ENCODE measurements around the gene RPL36. TPM values are rescaled to one million over a fixed set of nuclear protein-coding genes. Genes with fewer than 3 reads are reported as not detected.
A peak's percentile ranks its signal among the peaks of the same experiment; 100 is the strongest.

RPL36 gene
- total RNA-seq, 1 experiment from 2014 or later, result 951 TPM

- no peaks in the 10 kb centered on the region for H3K9me3 Mint-ChIP-seq (ENCODE audit: unreplicated experiment)
- no peaks in the 10 kb centered on the region for H3K4me1 Mint-ChIP-seq (ENCODE audit: low read depth, unreplicated experiment)
- CTCF ChIA-PET, result no interaction called here
- intact Hi-C loops (cut with micrococcal nuclease; ENCODE audit: unreplicated experiment), result no loop called here
- peak overlapping the region; percentile 93 for H3K27ac Mint-ChIP-seq (ENCODE audit: unreplicated experiment)
- no peaks in the 10 kb centered on the region for H3K27me3 Mint-ChIP-seq (ENCODE audit: insufficient read depth, unreplicated experiment)
- peak overlapping the region; percentile 98 for H3K4me3 ChIP-seq (ENCODE audit: low read depth, low read length)
- DNase-seq, result no peak
- no peak for TF ChIP-seq CTCF (IDR thresholded peaks at IDR 0.05; ENCODE audit: insufficient read depth in 1 of 2, low read depth in 1 of 2, low read length in 1 of 2, severe bottlenecking in 1 of 2, unreplicated experiment in 1 of 2)
- peaks cover 1% of the 10 kb centered on the region; the same call in 1 of the 2 replicates for H3K36me3 ChIP-seq (ENCODE audit: control insufficient read depth, insufficient read depth, low read length)
- POLR2A ChIA-PET, result interaction anchor here (0.6 to 1.3 kb wide), 6 partner anchors 15 to 86 kb away, joined by 3 to 14 read pairs (median 6); partner anchors contain the start of gene RPL36
- H3K36me3 Mint-ChIP-seq (ENCODE audit: insufficient read depth, unreplicated experiment), result peaks cover 69% of the 10 kb centered on the region
- BruUV-seq (replicated peaks), result no TSS peak
- H3K27me3 ChIP-seq (replicated peaks; ENCODE audit: control insufficient read depth, insufficient read depth, low read length), result no peaks in the 10 kb centered on the region
- peak overlapping the region; percentile 84 for H3K4me3 Mint-ChIP-seq (ENCODE audit: unreplicated experiment)
- no peaks in the 10 kb centered on the region for H3K9me3 ChIP-seq
- H3K4me1 ChIP-seq, result no peaks in the 10 kb centered on the region
Measured at GRCh38 chr19:5718037-5718578, 28.0 kb downstream of the RPL36 start.

DNA sequence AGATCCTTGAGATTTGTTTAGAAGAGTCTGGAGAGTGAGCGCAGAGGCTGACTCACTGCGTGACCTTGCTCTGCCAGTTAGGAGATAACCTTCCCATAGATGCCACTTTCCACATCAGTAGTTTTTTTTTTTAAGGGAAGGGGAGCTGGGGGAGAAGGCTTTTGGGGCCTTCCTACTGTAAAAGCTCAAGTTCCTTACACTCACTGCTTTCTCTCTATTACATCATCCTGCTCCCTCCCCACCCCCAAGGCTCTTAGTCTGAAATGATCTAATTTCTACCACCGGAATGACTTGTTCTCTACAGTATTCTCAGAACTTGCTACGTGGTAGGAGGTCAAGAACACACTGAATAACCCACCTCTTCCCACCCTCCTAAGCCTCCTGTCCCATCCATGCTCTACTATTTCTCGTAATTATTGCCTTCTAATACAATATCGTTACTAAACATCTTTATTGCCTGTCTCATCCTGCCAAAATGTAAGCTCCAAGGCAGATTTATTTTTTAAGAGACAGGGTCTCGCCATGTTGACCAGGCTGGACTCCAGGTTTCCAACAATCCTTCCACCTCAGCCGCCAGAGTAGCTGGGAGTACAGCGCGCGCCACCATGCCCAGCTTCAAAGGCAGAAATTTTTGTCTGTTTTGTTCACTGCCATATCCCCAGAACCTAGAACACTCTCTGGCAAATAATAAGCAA lies 28.6 kb downstream of the RPL36 start:
- Mint-ChIP-seq H3K9me3 (ENCODE audit: unreplicated experiment) (no peaks in the 10 kb centered on the region), H3K27me3 (ENCODE audit: insufficient read depth, unreplicated experiment) (no peaks in the 10 kb centered on the region), H3K27ac (ENCODE audit: unreplicated experiment) (peak overlapping the region; percentile 93), H3K4me1 (ENCODE audit: low read depth, unreplicated experiment) (no peaks in the 10 kb centered on the region), H3K36me3 (ENCODE audit: insufficient read depth, unreplicated experiment) (peaks cover 63% of the 10 kb centered on the region), H3K4me3 (ENCODE audit: unreplicated experiment) (peak overlapping the region; percentile 84)
- H3K4me3 ChIP-seq (ENCODE audit: low read depth, low read length), result peak overlapping the region; percentile 98
- no peaks in the 10 kb centered on the region for H3K4me1 ChIP-seq
- BruUV-seq (replicated peaks), result TSS peak; percentile 100
- ChIA-PET CTCF (interaction anchor here (1.1 kb wide), 1 partner anchor 55 kb away, joined by 6 read pairs; no protein-coding TSS in a partner anchor), POLR2A (interaction anchor here (0.6 to 1.3 kb wide), 5 partner anchors 15 to 85 kb away, joined by 3 to 10 read pairs (median 5); partner anchors contain the start of gene RPL36)
- no peaks in the 10 kb centered on the region for H3K27me3 ChIP-seq (replicated peaks; ENCODE audit: control insufficient read depth, insufficient read depth, low read length)
- intact Hi-C loops (cut with micrococcal nuclease; ENCODE audit: unreplicated experiment), result no loop called here
- H3K36me3 ChIP-seq (ENCODE audit: control insufficient read depth, insufficient read depth, low read length), result peaks cover 1% of the 10 kb centered on the region; the same call in 1 of the 2 replicates
- peak in 1 of 2 experiments; percentile 75 for DNase-seq
- TF ChIP-seq CTCF (IDR thresholded peaks at IDR 0.05; ENCODE audit: insufficient read depth in 1 of 2, low read depth in 1 of 2, low read length in 1 of 2, severe bottlenecking in 1 of 2, unreplicated experiment in 1 of 2), result no peak
- no peaks in the 10 kb centered on the region for H3K9me3 ChIP-seq

DNA sequence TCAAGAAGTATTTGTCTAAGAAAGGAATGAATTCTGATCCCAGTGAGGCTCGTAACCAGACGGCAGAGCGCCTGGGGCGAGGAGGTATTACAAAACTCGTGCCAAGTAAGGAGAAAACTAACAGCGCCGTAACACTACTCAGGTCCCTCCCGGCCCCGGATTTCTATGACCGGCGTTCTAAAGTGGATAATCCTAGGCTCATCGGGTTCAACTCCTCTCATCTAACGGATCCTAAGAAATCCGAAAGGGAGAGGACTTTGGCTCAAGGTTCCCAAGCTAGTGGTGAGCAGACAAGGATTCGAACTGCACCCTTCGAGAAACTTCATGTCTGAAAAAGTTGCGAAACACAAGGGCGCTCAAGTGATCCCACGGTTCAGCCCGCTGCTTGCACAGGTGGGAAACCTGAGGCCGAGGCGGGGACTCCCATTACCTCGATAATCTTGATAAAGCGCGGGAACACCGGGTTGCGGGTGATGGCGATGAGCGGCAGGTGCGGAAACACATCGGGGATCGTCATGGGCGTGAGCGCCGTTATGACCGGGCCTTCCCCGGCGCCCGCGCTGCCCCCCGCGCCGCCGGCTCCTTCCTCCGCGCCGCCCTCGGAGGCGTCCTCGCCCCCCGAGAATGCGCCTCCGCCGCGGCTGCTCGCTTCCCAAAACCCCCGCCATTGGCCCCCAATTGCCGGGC lies 29.3 kb downstream of the RPL36 start:
- H3K4me3 ChIP-seq (ENCODE audit: low read depth, low read length), result peak overlapping the region; percentile 98
- POLR2A ChIA-PET, result interaction anchor here (0.7 to 1.3 kb wide), 7 partner anchors 23 to 185 kb away, joined by 3 to 24 read pairs (median 8); partner anchors contain the start of genes NDUFA11 and RPL36
- CTCF ChIA-PET, result interaction anchor here (1.0 to 1.1 kb wide), 2 partner anchors 55 to 85 kb away, joined by 4 to 6 read pairs; no protein-coding TSS in a partner anchor
- no peaks in the 10 kb centered on the region for H3K27me3 ChIP-seq (replicated peaks; ENCODE audit: control insufficient read depth, insufficient read depth, low read length)
- no peaks in the 10 kb centered on the region for H3K27me3 Mint-ChIP-seq (ENCODE audit: insufficient read depth, unreplicated experiment)
- H3K36me3 Mint-ChIP-seq (ENCODE audit: insufficient read depth, unreplicated experiment), result peaks cover 56% of the 10 kb centered on the region
- peak in 1 of 2 experiments; percentile 22 for DNase-seq
- no peaks in the 10 kb centered on the region for H3K9me3 Mint-ChIP-seq (ENCODE audit: unreplicated experiment)
- H3K4me1 Mint-ChIP-seq (ENCODE audit: low read depth, unreplicated experiment), result no peaks in the 10 kb centered on the region
- no peak for TF ChIP-seq CTCF (IDR thresholded peaks at IDR 0.05; ENCODE audit: insufficient read depth in 1 of 2, low read depth in 1 of 2, low read length in 1 of 2, severe bottlenecking in 1 of 2, unreplicated experiment in 1 of 2)
- H3K36me3 ChIP-seq (ENCODE audit: control insufficient read depth, insufficient read depth, low read length), result peaks cover 1% of the 10 kb centered on the region; the same call in 1 of the 2 replicates
- intact Hi-C loops (cut with micrococcal nuclease; ENCODE audit: unreplicated experiment), result no loop called here
- no peaks in the 10 kb centered on the region for H3K9me3 ChIP-seq
- peak overlapping the region; percentile 93 for H3K27ac Mint-ChIP-seq (ENCODE audit: unreplicated experiment)
- TSS peak; percentile 68 for BruUV-seq (replicated peaks)
- H3K4me1 ChIP-seq, result no peaks in the 10 kb centered on the region
- peak overlapping the region; percentile 84 for H3K4me3 Mint-ChIP-seq (ENCODE audit: unreplicated experiment)

All from Caco-2 (cell line).